Measurements from ENCODE around the gene ZNF274. TPM values are rescaled to one million over a fixed set of nuclear protein-coding genes. Genes with fewer than 3 reads are reported as not detected.

Gene ZNF274
- total RNA-seq, 1 experiment from 2014 or later = 27.5 TPM

- H3K36me3 Mint-ChIP-seq = peaks cover 70% of the 10 kb centered on the region
- H3K4me3 Mint-ChIP-seq = peak overlapping the region; percentile 79
- peak; percentile 72 for DNase-seq (ENCODE audit: low spot score)
- 0 out of 2 replicates have a peak overlapping the region, but pooled peaks have one; percentile 57 for H3K27ac Mint-ChIP-seq
- ChIA-PET POLR2A (interaction anchor here (1.2 to 2.0 kb wide), 2 partner anchors 21 to 24 kb away, joined by 8 to 13 read pairs; partner anchors contain the start of genes ZNF274 and ZNF544), CTCF (interaction anchor here (0.7 to 2.1 kb wide), 7 partner anchors 15 to 182 kb away, joined by 3 to 12 read pairs (median 4); partner anchors contain the start of genes ZNF497 and ZNF544)
- H3K9me3 Mint-ChIP-seq = peaks cover 27% of the 10 kb centered on the region
- peak; percentile 93 for ATAC-seq
- H3K27me3 Mint-ChIP-seq (ENCODE audit: low read depth) = no peaks in the 10 kb centered on the region
- H3K4me1 Mint-ChIP-seq = peaks cover 9% of the 10 kb centered on the region
- TF ChIP-seq TEAD4 (CRISPR knock-in tag; IDR thresholded peaks at IDR 0.05) (no peak), TEAD1 (CRISPR knock-in tag; IDR thresholded peaks at IDR 0.05) (no peak), NFYB (CRISPR knock-in tag; conservative IDR thresholded peaks at IDR 0.05; ENCODE audit: low read depth) (no peak), STAT6 (CRISPR knock-in tag; conservative IDR thresholded peaks at IDR 0.05; ENCODE audit: low read depth) (no peak), ETV6 (CRISPR knock-in tag; IDR thresholded peaks at IDR 0.05) (peak; percentile 68; the same call in 1 of the 2 replicates), SOX15 (CRISPR knock-in tag; IDR thresholded peaks at IDR 0.05) (no peak), FOXJ3 (CRISPR knock-in tag; IDR thresholded peaks at IDR 0.05; ENCODE audit: borderline replicate concordance) (no peak), PRRX2 (CRISPR knock-in tag; IDR thresholded peaks at IDR 0.05) (0 out of 2 replicates have a peak, but pooled peaks have one; percentile 41), ZNF423 (CRISPR knock-in tag; IDR thresholded peaks at IDR 0.05) (no peak), USF1 (CRISPR knock-in tag; IDR thresholded peaks at IDR 0.05) (no peak), ZBTB43 (CRISPR knock-in tag; IDR thresholded peaks at IDR 0.05) (no peak), ESRRA (CRISPR knock-in tag; IDR thresholded peaks at IDR 0.05; ENCODE audit: borderline replicate concordance) (no peak), NR2C2 (CRISPR knock-in tag; IDR thresholded peaks at IDR 0.05) (no peak), ARID4B (CRISPR knock-in tag; IDR thresholded peaks at IDR 0.05; ENCODE audit: borderline replicate concordance) (no peak), E2F5 (CRISPR knock-in tag; IDR thresholded peaks at IDR 0.05) (no peak), KAT7 (CRISPR knock-in tag; IDR thresholded peaks at IDR 0.05; ENCODE audit: borderline replicate concordance) (no peak), ZNF121 (CRISPR knock-in tag; IDR thresholded peaks at IDR 0.05) (peak; percentile 89; the same call in 1 of the 2 replicates), ATF2 (CRISPR knock-in tag; IDR thresholded peaks at IDR 0.05; ENCODE audit: borderline replicate concordance, low read depth) (no peak), GRHL2 (CRISPR knock-in tag; IDR thresholded peaks at IDR 0.05; ENCODE audit: insufficient replicate concordance, severe bottlenecking) (no peak), E2F4 (CRISPR knock-in tag; IDR thresholded peaks at IDR 0.05; ENCODE audit: borderline replicate concordance, low read depth) (no peak)
Measured at GRCh38 chr19:58203814-58204475, 21.1 kb downstream of the ZNF274 start.
